22Rv1 (cell line): ENCODE data around the gene APOBEC3G.
"Not testable (repeated sequence)": the region's sequence is repeated elsewhere in the genome, so short reads cannot be mapped to it uniquely, and the experiment has no call there.

Experiments used
- H3K27ac ChIP-seq: fragments of 450-650 bp; 2 replicates; pipeline ENCODE4 v1.5.1; 2017
- CTCF ChIP-seq: fragments of 450-650 bp; IDR thresholded peaks from 2 replicates; pipeline ENCODE4 v1.5.1; 2017; ENCODE audit warnings: mild to moderate bottlenecking
- ZFX ChIP-seq: fragments of 450-650 bp; IDR thresholded peaks from 2 replicates; pipeline ENCODE4 v1.6.1; 2017; ENCODE audit warnings: antibody characterized with exemption, borderline replicate concordance

Gene APOBEC3G

GRCh38 chr22:39070186-39070585 lies 6.9 kb upstream of the APOBEC3G start:
- TF ChIP-seq CTCF (no peak), ZFX (no peak)
- H3K27ac ChIP-seq: no peak overlapping the region

- not testable (repeated sequence) for H3K27ac ChIP-seq
Measured at GRCh38 chr22:39072581-39072981, 4.5 kb upstream of the APOBEC3G start.

- H3K27ac ChIP-seq: no peak overlapping the region
Measured at GRCh38 chr22:39073981-39074380, 3.1 kb upstream of the APOBEC3G start.

DNA sequence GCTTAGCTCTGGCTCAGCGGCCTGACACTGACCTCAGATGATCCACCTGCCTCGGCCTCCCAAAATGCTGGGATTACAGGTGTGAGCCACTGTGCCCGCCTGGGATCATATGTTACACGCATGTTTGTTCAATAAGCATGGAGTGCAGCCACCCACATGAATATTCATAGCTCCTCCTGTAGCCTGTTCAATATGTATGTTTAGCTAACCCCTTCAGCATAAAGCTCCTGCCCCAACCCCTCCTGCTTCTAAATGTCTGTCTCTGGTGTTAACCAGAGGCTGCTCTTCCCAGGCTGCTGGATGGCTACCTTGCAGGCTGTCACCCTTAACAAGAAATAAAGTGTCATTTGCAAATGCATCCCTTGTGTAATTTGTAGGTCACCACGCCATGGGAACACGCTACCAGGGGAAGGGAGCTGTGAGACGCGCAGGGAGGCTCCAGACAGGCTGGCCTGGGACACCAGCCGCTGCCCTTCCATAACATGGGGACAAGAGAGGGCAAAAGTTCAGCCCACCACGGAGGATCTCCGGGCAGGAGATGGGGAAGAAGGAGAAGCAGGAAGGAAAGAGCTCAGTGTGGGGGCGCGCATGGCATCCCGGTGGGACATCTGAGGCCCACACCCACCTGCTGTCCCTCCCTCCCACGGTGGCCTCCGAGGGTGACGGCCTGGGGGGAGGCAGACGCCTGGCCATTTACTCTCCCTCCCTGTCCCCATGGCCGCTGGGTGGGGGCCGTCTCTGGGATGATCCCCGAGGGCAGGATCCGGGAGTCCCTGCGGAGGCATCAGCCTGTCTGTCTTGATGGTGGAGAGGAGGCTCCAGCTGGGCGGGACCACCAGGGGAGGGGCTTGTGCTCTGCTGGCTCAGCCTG lies 685 bp upstream of the APOBEC3G start:
- H3K27ac ChIP-seq: not testable (repeated sequence)

More at GRCh38 chr22:39073981-39074380, 3.1 kb upstream of the APOBEC3G start:
- TF ChIP-seq ZFX (no peak), CTCF (no peak)

DNA sequence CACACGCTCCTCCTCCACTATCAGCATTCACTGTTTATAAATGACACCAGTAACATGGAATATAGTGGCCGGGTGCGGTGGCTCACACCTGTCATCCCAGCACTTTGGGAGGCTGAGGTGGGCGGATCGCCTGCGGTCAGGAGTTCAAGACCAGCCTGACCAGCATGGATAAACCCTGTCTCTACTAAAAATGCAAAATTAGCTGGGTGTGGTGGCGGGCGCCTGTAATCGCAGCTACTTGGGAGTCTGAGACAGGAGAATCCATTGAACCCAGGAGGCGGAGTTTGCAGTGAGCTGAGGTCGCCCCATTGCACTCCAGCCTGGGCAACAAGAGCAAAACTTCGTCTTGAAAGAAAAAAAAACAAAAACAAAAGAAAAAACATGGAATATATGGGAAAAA lies 837 bp downstream of the APOBEC3G start:
- not testable (repeated sequence) for H3K27ac ChIP-seq

DNA sequence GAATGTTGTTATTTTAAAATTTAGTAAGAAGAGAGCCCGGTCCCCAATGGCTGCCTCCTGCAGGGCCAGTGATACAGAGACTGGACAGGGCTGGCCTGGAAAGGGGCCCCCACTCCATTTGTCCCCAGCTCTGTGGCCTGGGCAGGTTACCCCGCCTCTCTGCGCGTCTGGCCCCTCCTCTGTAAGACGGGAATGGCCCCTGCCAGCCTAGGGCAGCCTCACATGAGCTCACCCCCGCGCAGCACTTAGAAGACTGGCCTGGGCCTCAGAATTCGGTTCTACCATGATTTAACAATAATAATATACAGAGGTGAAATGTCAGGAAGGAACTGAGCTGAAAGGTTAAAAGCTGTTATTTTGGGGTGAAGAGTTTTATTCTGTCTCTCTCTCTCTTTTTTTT lies 1.3 kb downstream of the APOBEC3G start:
- no peak overlapping the region for H3K27ac ChIP-seq
- no peak for TF ChIP-seq CTCF
- TF ChIP-seq ZFX: no peak

- H3K27ac ChIP-seq: not testable (repeated sequence)
Measured at GRCh38 chr22:39079054-39079637, 2.1 kb downstream of the APOBEC3G start.

DNA sequence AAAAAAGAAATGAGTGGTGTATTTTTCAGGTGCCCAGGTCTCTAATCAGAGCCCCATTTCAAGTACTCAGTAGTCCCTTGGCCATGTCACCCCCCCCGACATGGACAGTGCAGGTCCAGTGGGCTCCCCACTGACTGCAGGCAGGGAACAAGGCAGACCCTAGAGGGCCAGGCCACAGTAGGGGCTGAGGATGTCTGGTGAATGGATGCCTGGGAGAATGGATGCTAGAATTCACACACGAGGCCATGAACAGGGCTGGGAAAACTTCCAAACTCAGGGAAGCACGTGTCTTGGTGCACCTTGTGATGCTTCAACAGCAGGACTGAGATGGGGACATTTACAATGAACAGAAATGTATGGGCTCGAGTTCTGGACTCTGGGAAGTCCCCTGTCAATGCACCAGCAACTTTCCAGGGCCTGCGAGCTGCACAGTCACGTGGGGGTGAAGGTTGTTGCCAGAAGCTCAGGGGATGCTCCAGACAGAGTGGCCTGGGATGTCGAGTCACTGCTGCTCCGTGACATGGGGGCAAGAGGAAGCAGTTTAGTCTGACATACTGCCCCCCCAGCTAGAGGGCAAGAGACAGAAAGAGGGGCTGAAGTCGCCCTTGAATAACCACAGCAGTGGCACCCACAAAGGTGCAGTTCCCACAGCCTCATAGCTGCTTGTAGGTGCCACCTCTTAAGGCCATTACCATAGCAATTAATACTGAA lies 3.1 kb downstream of the APOBEC3G start:
- H3K27ac ChIP-seq: no peak overlapping the region
- no peak for TF ChIP-seq ZFX
- TF ChIP-seq CTCF: no peak

DNA sequence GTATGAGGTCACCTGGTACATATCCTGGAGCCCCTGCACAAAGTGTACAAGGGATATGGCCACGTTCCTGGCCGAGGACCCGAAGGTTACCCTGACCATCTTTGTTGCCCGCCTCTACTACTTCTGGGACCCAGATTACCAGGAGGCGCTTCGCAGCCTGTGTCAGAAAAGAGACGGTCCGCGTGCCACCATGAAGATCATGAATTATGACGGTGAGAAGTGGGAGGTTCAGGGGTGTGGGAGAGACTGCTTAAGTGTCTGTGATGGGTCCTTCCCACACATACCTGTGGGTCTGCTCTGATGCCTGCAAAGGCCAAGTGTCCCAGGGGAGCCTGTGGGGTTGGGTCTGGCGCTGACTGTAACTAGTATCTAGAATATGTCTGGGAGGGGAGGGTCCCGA lies 3.9 kb downstream of the APOBEC3G start:
- H3K27ac ChIP-seq: no peak overlapping the region
- TF ChIP-seq ZFX: no peak
- no peak for TF ChIP-seq CTCF
